B cell (primary cell): ENCODE measurements around the gene FNDC5. TPM values are rescaled to one million over a fixed set of nuclear protein-coding genes. Genes with fewer than 3 reads are reported as not detected.

ENCODE experiments used
- ATAC-seq: fragments of 200-7000 bp; cut with Tn5 transposase; one replicate; pipeline ENCODE4 v1.10.0; 2021; ENCODE audit warnings: low read depth, mild to moderate bottlenecking, moderate number of reproducible peaks, moderate library complexity
- CTCF ChIA-PET: fragments of 350-600 bp; sonication (Branson Sonifier 250); formaldehyde crosslinking; loops from one replicate; lab custom pipeline; 2021; ENCODE audit warnings: antibody characterized with exemption, inconsistent platforms; lab: Charles Lee
- POLR2A ChIA-PET: fragments of 350-600 bp; sonication (Branson Sonifier 250); formaldehyde crosslinking; loops from one replicate; lab custom pipeline; 2021; ENCODE audit warnings: antibody characterized with exemption; lab: Charles Lee
- DNase-seq: peaks from one replicate; pipeline ENCODE4 v3.0.0; 2013
- H2AFZ ChIP-seq: 2 replicates; pipeline ENCODE4 v1.6.1; 2012; ENCODE audit warnings: mild to moderate bottlenecking, low read depth, low read length; ENCODE audit not compliant: insufficient read depth, poor library complexity, severe bottlenecking
- H3K27ac ChIP-seq, 2 donors: 1 replicate in 1 of 2; 2 replicates in 1 of 2; pipeline ENCODE4 v1.5.1; 2012 to 2013; ENCODE audit warnings: low read length in 2 of 2, mild to moderate bottlenecking in 2 of 2, moderate library complexity in 1 of 2
- H3K27me3 ChIP-seq, 4 experiments: fragments of 200-600 bp in 1 of 4; sonication (generic) in 1 of 4; replicated peaks in 1 of 4; 1 replicate in 2 of 4; 2 replicates in 2 of 4; pipeline versions ENCODE4 v1.6.1 to v1.7.0; 2013 to 2016; ENCODE audit warnings: low read length in 3 of 4, mild to moderate bottlenecking in 2 of 4, mixed read lengths in 1 of 4, moderate library complexity in 1 of 4; ENCODE audit not compliant: insufficient read depth in 4 of 4, control insufficient read depth in 3 of 4; ENCODE audit errors: control extremely low read depth in 1 of 4
- H3K36me3 ChIP-seq, 2 experiments: replicated peaks in 1 of 2; 1 replicate in 1 of 2; 2 replicates in 1 of 2; pipeline versions ENCODE4 v1.6.1 to v1.7.1; 2013; ENCODE audit warnings: low read length in 1 of 2; ENCODE audit not compliant: insufficient read depth in 2 of 2, control insufficient read depth in 1 of 2; ENCODE audit errors: control extremely low read depth in 1 of 2, extremely low read depth in 1 of 2
- H3K4me1 ChIP-seq, 2 donors: fragments of 200-600 bp in 1 of 2; sonication (generic) in 1 of 2; 1 replicate in 1 of 2; 2 replicates in 1 of 2; pipeline versions ENCODE4 v1.5.1 to v1.6.1; 2013 to 2017; ENCODE audit warnings: low read length in 2 of 2; ENCODE audit not compliant: control insufficient read depth in 2 of 2, insufficient read depth in 2 of 2
- H3K4me2 ChIP-seq: replicated peaks from 2 replicates; pipeline ENCODE3; 2012; ENCODE audit warnings: mild to moderate bottlenecking, low read depth, low read length; ENCODE audit not compliant: poor library complexity, severe bottlenecking
- H3K4me3 ChIP-seq, 5 experiments: fragments of 200-600 bp in 1 of 5; sonication (generic) in 1 of 5; 1 replicate in 3 of 5; 2 replicates in 2 of 5; pipeline versions ENCODE4 v1.5.1 to v1.7.0; 2011 to 2016; ENCODE audit warnings: low read length in 4 of 5, mild to moderate bottlenecking in 4 of 5, low read depth in 2 of 5, control low read depth in 1 of 5, moderate library complexity in 1 of 5; ENCODE audit not compliant: insufficient read depth in 1 of 5; ENCODE audit errors: control extremely low read depth in 1 of 5, extremely low read depth in 1 of 5
- H3K79me2 ChIP-seq: fragments of 200-600 bp; sonication (generic); one replicate; pipeline ENCODE4 v1.6.0; 2016; ENCODE audit warnings: low read length; ENCODE audit not compliant: control insufficient read depth, insufficient read depth
- H3K9ac ChIP-seq: fragments of 200-600 bp; sonication (generic); 2 replicates; pipeline ENCODE4 v1.6.1; 2017; ENCODE audit warnings: mild to moderate bottlenecking, low read length, moderate library complexity
- H3K9me3 ChIP-seq, 3 donors: one replicate each; pipeline versions ENCODE4 v1.6.1 to v1.7.1; 2013; ENCODE audit warnings: low read length in 2 of 3; ENCODE audit not compliant: control insufficient read depth in 2 of 3, insufficient read depth in 1 of 3; ENCODE audit errors: control extremely low read depth in 1 of 3
- H4K20me1 ChIP-seq: 2 replicates; pipeline ENCODE4 v1.6.0; 2012; ENCODE audit warnings: mild to moderate bottlenecking, low read length; ENCODE audit not compliant: insufficient read depth, control insufficient read depth, poor library complexity, severe bottlenecking
- H3K27ac Mint-ChIP-seq: one replicate; pipeline ENCODE4 v1.8.0; 2021; ENCODE audit warnings: mixed read lengths
- H3K27me3 Mint-ChIP-seq: one replicate; pipeline ENCODE4 v1.8.0; 2021; ENCODE audit warnings: mixed read lengths
- H3K4me1 Mint-ChIP-seq: one replicate; pipeline ENCODE4 v1.8.0; 2021; ENCODE audit warnings: mixed read lengths
- H3K4me3 Mint-ChIP-seq: one replicate; pipeline ENCODE4 v1.8.0; 2021; ENCODE audit warnings: mixed read lengths
- H3K9me3 Mint-ChIP-seq: one replicate; pipeline ENCODE4 v1.8.0; 2022; ENCODE audit warnings: mixed read lengths; ENCODE audit not compliant: insufficient read depth
- CTCF ChIP-seq: fragments of 200-600 bp; IDR thresholded peaks from one replicate; pipeline ENCODE4 v1.8.0; 2022; ENCODE audit warnings: antibody characterized with exemption, mild to moderate bottlenecking
- EZH2 ChIP-seq: IDR thresholded peaks from 2 replicates; pipeline ENCODE4 v1.6.1; 2012; ENCODE audit warnings: borderline replicate concordance, low read depth, mild to moderate bottlenecking, moderate library complexity, low read length; ENCODE audit not compliant: insufficient read depth, poor library complexity, severe bottlenecking
- WGBS: methylation state at CpG from one replicate; pipeline ENCODE4 v1.1.5; 2013; ENCODE audit warnings: missing lambda C conversion rate; ENCODE audit not compliant: insufficient coverage; 5-methylcytosine and 5-hydroxymethylcytosine counted together
- intact Hi-C: fragments of 100-400 bp; cut with micrococcal nuclease; formaldehyde crosslinking; loops from one replicate; pipeline ENCODE4 v1.10.0; 2022
- polyA plus RNA-seq: library from polyadenylated mRNA; depleted of rRNA; stranded (reverse); fragments of >200 nt; gene quantifications from 2 replicates; pipeline ENCODE4 v1.2.3, GENCODE V29; 2012
- total RNA-seq, 2 donors: library from RNA; stranded (reverse); fragments of 120-200 nt in 1 of 2; gene quantifications; 1 replicate in 1 of 2; 2 replicates in 1 of 2; pipeline versions ENCODE4 v1.2.3 to v1.2.4, GENCODE V29; 2013 to 2022

FNDC5 gene
- total and polyA plus RNA-seq, 2 donors (not counting 1 experiment from before 2014, with no cell fraction given): 0.76 to 2.1 TPM

GRCh38 chr1:32919811-32920733, 49.4 kb upstream of the FNDC5 start:
- 96% methylated on average over 7 of the region's 11 CpGs for WGBS
- H3K4me3 ChIP-seq: no peak overlapping the region
- H2AFZ ChIP-seq: no peak overlapping the region
- ATAC-seq (no peak), DNase-seq (no peak)
- intact Hi-C loops: no loop called here
- TF ChIP-seq EZH2 (no peak), CTCF (no peak)
- no peak overlapping the region for H3K4me2 ChIP-seq
- Mint-ChIP-seq H3K4me1 (peaks cover 9% of the 10 kb centered on the region), H3K9me3 (no peaks in the 10 kb centered on the region), H3K4me3 (no peak overlapping the region), H3K27ac (no peak overlapping the region), H3K27me3 (peaks cover 61% of the 10 kb centered on the region)
- no peak overlapping the region for H3K9ac ChIP-seq
- peaks cover 0 to 63% (median 25%) of the 10 kb centered on the region in 4 experiments for H3K27me3 ChIP-seq
- H3K36me3 ChIP-seq: no peaks in the 10 kb centered on the region
- H4K20me1 ChIP-seq: no peaks in the 10 kb centered on the region
- ChIA-PET CTCF (interaction anchor here (0.7 to 1.6 kb wide), 2 partner anchors 13 to 14 kb away, joined by 4 read pairs; no protein-coding TSS in a partner anchor), POLR2A (interaction anchor here (0.6 kb wide), 1 partner anchor 13 kb away, joined by 4 read pairs; no protein-coding TSS in a partner anchor)
- peaks cover 0 to 3% (median 0%) of the 10 kb centered on the region in 3 donors for H3K9me3 ChIP-seq
- peaks cover 8 to 13% of the 10 kb centered on the region in 2 donors for H3K4me1 ChIP-seq
- no peak overlapping the region for H3K27ac ChIP-seq
- no peaks in the 10 kb centered on the region for H3K79me2 ChIP-seq

- peaks cover 54% of the 10 kb centered on the region for H3K27me3 Mint-ChIP-seq
Measured at GRCh38 chr1:32918179-32918578, 47.5 kb upstream of the FNDC5 start.

More at GRCh38 chr1:32918179-32918578, 47.5 kb upstream of the FNDC5 start:
- Mint-ChIP-seq H3K4me3 (no peak overlapping the region), H3K4me1 (no peaks in the 10 kb centered on the region), H3K9me3 (no peaks in the 10 kb centered on the region), H3K27ac (no peak overlapping the region)
- TF ChIP-seq CTCF: no peak
- TF ChIP-seq EZH2: no peak
- Histone ChIP-seq H3K36me3 (no peaks in the 10 kb centered on the region), H4K20me1 (no peaks in the 10 kb centered on the region), H2AFZ (no peak overlapping the region), H3K4me2 (no peak overlapping the region), H3K27ac (no peak overlapping the region), H3K4me3 (no peak overlapping the region), H3K27me3 (peaks cover 0 to 49% (median 16%) of the 10 kb centered on the region in 4 experiments), H3K4me1 (no peaks in the 10 kb centered on the region), H3K9ac (no peak overlapping the region), H3K79me2 (no peaks in the 10 kb centered on the region), H3K9me3 (peaks cover 0 to 3% (median 0%) of the 10 kb centered on the region in 3 donors)
- no CpG with 5 or more reads among the region's 1 CpG for WGBS
- DNase-seq (no peak), ATAC-seq (no peak)
- POLR2A ChIA-PET: interaction anchor here (0.7 kb wide), 1 partner anchor 25 kb away, joined by 3 read pairs; no protein-coding TSS in a partner anchor
- intact Hi-C loops: no loop called here
- CTCF ChIA-PET: interaction anchor here (1.6 kb wide), 1 partner anchor 15 kb away, joined by 4 read pairs; no protein-coding TSS in a partner anchor
